HepG2 (cell line): ENCODE results near the gene JMJD7. TPM values are rescaled to one million over a fixed set of nuclear protein-coding genes. Genes with fewer than 3 reads are reported as not detected.

Source experiments
- CEBPG ChIP-seq: IDR thresholded peaks from 2 replicates; pipeline ENCODE4 v1.6.1; 2016
- CHD4 ChIP-seq: fragments of 200-600 bp; sonication (generic); IDR thresholded peaks from 2 replicates; pipeline ENCODE4 v1.7.0; 2017; ENCODE audit warnings: mild to moderate bottlenecking, low read length, borderline replicate concordance
- CREB1 ChIP-seq, 2 experiments: fragments of 450-650 bp in 1 of 2; IDR thresholded peaks; 2 replicates each; pipeline ENCODE4 v1.6.1; 2016 to 2017; ENCODE audit warnings: control low read depth in 1 of 2, mild to moderate bottlenecking in 1 of 2, missing compliant biosample characterization in 1 of 2, missing genetic modification characterization in 1 of 2
- DBP ChIP-seq: sonication (generic); formaldehyde crosslinking; IDR thresholded peaks from 2 replicates; pipeline ENCODE4 v1.4.0; 2020; ENCODE audit warnings: missing genetic modification reagents; ENCODE audit errors: not compliant biosample characterization
- EP300 ChIP-seq, 3 experiments: sonication (generic) in 1 of 3; formaldehyde crosslinking in 1 of 3; IDR thresholded peaks; 2 replicates each; pipeline versions ENCODE4 v1.5.1 to v1.6.1; 2011 to 2020; ENCODE audit warnings: low read depth in 2 of 3, low read length in 2 of 3, borderline replicate concordance in 1 of 3, improper control_type of control experiment in 1 of 3, mild to moderate bottlenecking in 1 of 3, missing genetic modification reagents in 1 of 3, moderate library complexity in 1 of 3
- GATAD2A ChIP-seq: IDR thresholded peaks from 2 replicates; pipeline ENCODE4 v1.6.1; 2016
- HNF4A ChIP-seq: sonication (generic); formaldehyde crosslinking; IDR thresholded peaks from 2 replicates; pipeline ENCODE4 v1.4.0; 2020; ENCODE audit warnings: missing genetic modification reagents
- IKZF1 ChIP-seq: fragments of 450-650 bp; IDR thresholded peaks from 2 replicates; pipeline ENCODE4 v1.7.1; 2016
- IRF2 ChIP-seq: IDR thresholded peaks from 2 replicates; pipeline ENCODE4 v1.6.1; 2018; ENCODE audit warnings: missing genetic modification reagents, missing compliant biosample characterization
- JDP2 ChIP-seq: sonication (generic); formaldehyde crosslinking; IDR thresholded peaks from 2 replicates; pipeline ENCODE4 v1.8.1; 2022; ENCODE audit warnings: missing genetic modification reagents, borderline replicate concordance
- KAT2B ChIP-seq: fragments of 150-350 bp; IDR thresholded peaks from 2 replicates; pipeline ENCODE4 v1.6.1; 2014; ENCODE audit warnings: low read depth, low read length, borderline replicate concordance
- MNT ChIP-seq: fragments of 450-650 bp; IDR thresholded peaks from 2 replicates; pipeline ENCODE4 v1.6.1; 2016
- NR2F6 ChIP-seq, 2 experiments: IDR thresholded peaks; 2 replicates each; pipeline ENCODE4 v1.6.1; 2016; ENCODE audit warnings: antibody characterized with exemption in 1 of 2, mild to moderate bottlenecking in 1 of 2
- SOX13 ChIP-seq, 3 experiments: fragments of 450-650 bp in 1 of 3; sonication (generic) in 1 of 3; formaldehyde crosslinking in 1 of 3; IDR thresholded peaks in 2 of 3; conservative IDR thresholded peaks in 1 of 3; 2 replicates each; pipeline versions ENCODE4 v1.5.0 to v1.6.1; 2016 to 2020; ENCODE audit warnings: antibody characterized with exemption in 1 of 3, mild to moderate bottlenecking in 1 of 3, missing compliant biosample characterization in 1 of 3, missing genetic modification reagents in 1 of 3, moderate library complexity in 1 of 3
- SOX6 ChIP-seq, 2 experiments: fragments of 450-650 bp in 1 of 2; sonication (generic) in 1 of 2; formaldehyde crosslinking in 1 of 2; IDR thresholded peaks; 2 replicates each; pipeline versions ENCODE4 v1.4.0 to v1.6.1; 2017 to 2020; ENCODE audit warnings: antibody characterized with exemption in 1 of 2, mild to moderate bottlenecking in 1 of 2, missing genetic modification reagents in 1 of 2
- ZBTB20 ChIP-seq: sonication (generic); formaldehyde crosslinking; IDR thresholded peaks from 2 replicates; pipeline ENCODE4 v1.8.1; 2023; ENCODE audit warnings: missing genetic modification reagents, low read depth, mild to moderate bottlenecking, borderline replicate concordance
- ZBTB21 ChIP-seq: sonication (generic); formaldehyde crosslinking; IDR thresholded peaks from 2 replicates; pipeline ENCODE4 v1.4.0; 2020; ENCODE audit warnings: missing genetic modification reagents
- ZBTB37 ChIP-seq: sonication (generic); formaldehyde crosslinking; IDR thresholded peaks from 2 replicates; pipeline ENCODE4 v1.4.0; 2020; ENCODE audit warnings: mild to moderate bottlenecking, missing genetic modification reagents
- ZNF264 ChIP-seq: sonication (generic); formaldehyde crosslinking; IDR thresholded peaks from 2 replicates; pipeline ENCODE4 v1.4.0; 2020; ENCODE audit warnings: missing genetic modification reagents
- ZNF414 ChIP-seq: sonication (generic); formaldehyde crosslinking; IDR thresholded peaks from 2 replicates; pipeline ENCODE4 v1.5.0; 2020; ENCODE audit warnings: missing genetic modification reagents
- ZNF589 ChIP-seq: sonication (generic); formaldehyde crosslinking; conservative IDR thresholded peaks from 2 replicates; pipeline ENCODE4 v1.8.0; 2022; ENCODE audit warnings: mild to moderate bottlenecking, moderate library complexity, missing genetic modification reagents
- ZNF644 ChIP-seq: IDR thresholded peaks from 2 replicates; pipeline ENCODE4 v1.6.1; 2016; ENCODE audit warnings: low read depth
- ZNF713 ChIP-seq: sonication (generic); formaldehyde crosslinking; IDR thresholded peaks from 2 replicates; pipeline ENCODE4 v1.4.0; 2020; ENCODE audit warnings: mild to moderate bottlenecking, missing genetic modification reagents
- polyA plus RNA-seq, 8 experiments: library from polyadenylated mRNA; depleted of rRNA in 3 of 8; stranded (reverse) in 7 of 8; unstranded in 1 of 8; fragments of >200 nt; fragmentation: Illumina TruSeq in 4 of 8; extraction: Trizol in 4 of 8; gene quantifications; 2 replicates each; pipeline versions ENCODE4 v1.2.1 to v1.2.3, GENCODE V29; 2011 to 2016; ENCODE audit warnings: low read depth in 4 of 8, missing spikeins in 1 of 8, mixed read lengths in 1 of 8; ENCODE audit not compliant: insufficient read depth in 1 of 8
- total RNA-seq, 5 experiments: library from RNA; depleted of rRNA; stranded (reverse); fragments of >200 nt; fragmentation: Illumina TruSeq; extraction: Trizol; gene quantifications; 2 replicates each; pipeline ENCODE4 v1.2.3, GENCODE V29; 2016; ENCODE audit warnings: low read depth in 1 of 5

Gene JMJD7
- total and polyA plus RNA-seq, 2 of the 13 experiments (the other 11 are each of a cell fraction or from before 2014, with no cell fraction given) = 6.4 to 7.1 TPM

- TF ChIP-seq KAT2B (no peak), IKZF1 (no peak), JDP2 (CRISPR knock-in tag) (no peak), ZNF713 (CRISPR knock-in tag) (no peak), ZNF264 (CRISPR knock-in tag) (no peak), SOX6 (IDR thresholded peaks at IDR 0.05) (no peak), SOX6 (CRISPR knock-in tag; IDR thresholded peaks at IDR 0.05) (0 out of 2 replicates have a peak, but pooled peaks have one; percentile 9), ZNF414 (no peak), ZNF644 (CRISPR knock-in tag) (no peak), ZBTB20 (CRISPR knock-in tag) (no peak), IRF2 (CRISPR knock-in tag) (no peak), DBP (CRISPR knock-in tag) (no peak), ZNF589 (CRISPR knock-in tag) (no peak), CHD4 (no peak), ZBTB37 (CRISPR knock-in tag) (no peak), HNF4A (peak; percentile 70), ZBTB21 (CRISPR knock-in tag) (no peak), GATAD2A (CRISPR knock-in tag) (0 out of 2 replicates have a peak, but pooled peaks have one; percentile 28), EP300 (IDR thresholded peaks at IDR 0.05; ENCODE audit: low read depth in 2 of 2, low read length in 2 of 2) (peak in 1 of 2 experiments; percentile 13; a peak in 1 of 4 replicates), EP300 (CRISPR knock-in tag; IDR thresholded peaks at IDR 0.05; ENCODE audit: borderline replicate concordance) (no peak), CEBPG (CRISPR knock-in tag) (no peak), MNT (peak; percentile 34; the same call in 1 of the 2 replicates), CREB1 (IDR thresholded peaks at IDR 0.05) (no peak), CREB1 (CRISPR knock-in tag; IDR thresholded peaks at IDR 0.05) (no peak), SOX13 (IDR thresholded peaks at IDR 0.05) (no peak), SOX13 (CRISPR knock-in tag; conservative IDR thresholded peaks at IDR 0.05 in 1 of 2, IDR thresholded peaks at IDR 0.05 in 1 of 2) (peak in 1 of 2 experiments; percentile 57; a peak in 1 of 4 replicates), NR2F6 (IDR thresholded peaks at IDR 0.05) (no peak), NR2F6 (CRISPR knock-in tag; IDR thresholded peaks at IDR 0.05) (0 out of 2 replicates have a peak, but pooled peaks have one; percentile 15)
Observed at GRCh38 chr15:41780266-41780665, 47.6 kb upstream of the JMJD7 start (continued).
